CD4-positive, alpha-beta T cell treated with Interleukin-15 for 4 hours (primary cell): ENCODE data around the gene MDM1.

Experiments used
- DNase-seq: peaks from one replicate; pipeline ENCODE4 v3.0.0-alpha.2; 2020; ENCODE audit warnings: low spot score

MDM1 gene

DNA sequence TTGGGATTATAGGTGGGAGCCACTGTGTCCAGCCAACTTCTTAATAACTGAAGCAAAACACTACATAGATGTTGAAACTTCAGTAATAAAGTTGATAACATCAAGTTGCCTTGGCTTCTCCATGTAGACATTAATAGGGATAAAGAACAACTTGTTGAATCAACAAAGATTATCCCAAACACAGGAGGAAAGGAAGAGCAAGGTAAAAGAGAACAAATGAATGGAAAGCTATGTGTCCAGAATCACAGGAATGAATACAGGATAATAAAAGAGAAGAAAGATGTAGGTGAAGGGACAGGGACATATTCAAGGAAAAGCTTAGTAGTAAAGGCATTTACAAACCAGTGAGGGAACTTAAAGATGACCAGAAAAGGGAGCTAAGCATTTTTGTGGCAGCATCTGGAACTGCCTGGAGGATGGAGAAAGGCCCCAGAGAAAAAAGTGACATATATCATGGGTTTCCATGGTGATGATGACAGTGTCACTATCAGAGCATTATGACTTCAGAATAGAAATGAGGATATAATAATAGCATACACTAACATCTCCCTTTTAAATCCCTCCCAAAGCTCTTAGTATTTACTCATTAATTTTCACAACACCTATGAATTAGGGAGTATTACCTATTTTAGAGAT lies 24.0 kb upstream of the MDM1 start:
- no peak for DNase-seq

DNA sequence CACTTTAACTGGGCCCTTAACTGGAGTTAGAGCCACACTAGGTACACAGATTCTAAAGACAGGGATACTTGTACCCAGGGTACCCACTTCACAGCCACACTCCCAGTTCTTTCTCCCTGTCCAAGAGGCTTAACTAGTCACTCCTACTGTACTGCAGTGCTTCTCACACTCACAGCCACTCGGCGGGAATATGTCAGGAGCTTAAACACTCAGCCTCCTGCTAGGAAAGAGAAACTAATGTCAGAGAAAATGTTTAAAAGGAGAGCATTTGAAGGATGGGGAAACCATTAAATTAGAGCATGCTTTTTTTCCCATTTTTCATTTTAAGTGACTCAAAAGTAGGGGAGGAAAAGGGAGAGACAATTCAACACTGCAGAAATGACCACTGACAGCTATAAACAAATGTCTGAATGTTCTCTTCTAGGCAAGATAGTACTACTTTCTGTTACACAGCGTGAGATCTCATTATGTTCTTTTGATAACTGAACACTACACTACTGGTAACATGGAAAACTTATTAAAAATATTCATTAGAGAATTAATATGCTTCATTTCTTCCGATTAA lies 22.9 kb upstream of the MDM1 start:
- no peak for DNase-seq

DNA sequence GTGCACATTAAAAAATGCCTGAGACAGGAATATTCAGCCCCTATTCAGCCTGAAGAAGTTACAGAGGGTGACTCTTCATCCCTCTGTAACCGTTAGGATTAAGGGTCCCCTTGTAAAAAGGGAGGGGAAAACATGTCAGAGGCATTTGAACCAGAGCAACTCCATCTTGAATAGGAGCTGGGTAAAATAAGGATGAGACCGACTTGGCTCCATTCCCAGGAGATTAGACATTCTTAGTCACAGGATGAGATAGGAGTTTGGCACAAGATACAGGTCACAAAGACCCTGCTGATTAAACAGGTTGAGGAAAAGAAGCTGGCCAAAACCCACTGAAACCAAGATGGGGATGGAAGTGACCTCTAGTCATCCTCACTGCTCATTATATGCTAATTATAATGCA lies 19.9 kb upstream of the MDM1 start:
- DNase-seq = no peak

DNA sequence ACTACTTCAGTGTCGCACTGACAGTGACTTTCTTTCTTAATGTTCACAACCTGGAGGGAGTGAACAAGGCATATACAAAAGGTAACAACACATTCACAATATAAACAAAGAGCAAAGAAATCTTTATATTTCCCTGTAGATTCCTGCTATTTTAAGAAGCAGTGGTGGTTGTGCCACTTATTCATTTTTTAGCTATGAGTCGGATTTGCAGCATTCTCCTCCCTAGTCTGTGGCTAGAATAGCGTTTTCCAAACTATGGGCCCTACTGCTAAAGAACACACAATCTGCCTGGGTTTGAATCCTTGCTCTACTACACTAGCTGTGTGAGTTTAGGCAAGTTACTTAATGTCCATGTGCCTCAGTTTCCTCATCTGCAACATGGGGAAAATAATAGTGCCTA lies 18.6 kb upstream of the MDM1 start:
- no peak for DNase-seq

DNA sequence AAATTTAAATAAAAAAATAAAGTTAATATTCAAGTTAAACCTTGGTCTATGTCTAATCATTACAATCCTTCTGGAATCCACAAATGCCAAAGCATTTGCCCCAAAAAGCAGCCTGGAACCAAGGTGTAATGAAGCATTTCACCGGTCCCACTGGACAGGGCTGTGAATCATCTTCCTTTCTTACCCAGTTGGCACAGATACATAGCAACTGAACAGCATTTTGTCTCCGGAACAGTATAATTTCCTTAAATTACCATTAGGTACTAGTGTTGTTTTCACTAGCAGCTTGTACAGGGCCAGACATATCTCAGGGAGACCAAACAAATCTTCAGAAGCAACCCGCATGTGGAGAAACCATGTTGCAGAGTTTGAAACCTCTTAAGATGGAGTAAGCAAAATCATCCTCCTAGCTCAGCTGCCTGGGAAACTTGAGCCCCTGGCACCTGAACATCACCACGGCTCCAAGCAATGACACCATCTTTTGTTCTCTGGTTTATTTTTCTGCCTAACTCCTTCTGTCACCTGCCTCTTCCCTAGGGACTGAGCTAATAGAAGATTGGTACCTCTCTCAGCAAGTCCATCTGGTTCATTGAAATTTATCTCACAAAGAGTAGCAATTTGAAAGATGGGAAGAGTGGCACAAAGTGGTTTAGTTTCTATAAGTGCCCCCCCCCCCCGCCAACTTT lies 17.9 kb upstream of the MDM1 start:
- no peak for DNase-seq

DNA sequence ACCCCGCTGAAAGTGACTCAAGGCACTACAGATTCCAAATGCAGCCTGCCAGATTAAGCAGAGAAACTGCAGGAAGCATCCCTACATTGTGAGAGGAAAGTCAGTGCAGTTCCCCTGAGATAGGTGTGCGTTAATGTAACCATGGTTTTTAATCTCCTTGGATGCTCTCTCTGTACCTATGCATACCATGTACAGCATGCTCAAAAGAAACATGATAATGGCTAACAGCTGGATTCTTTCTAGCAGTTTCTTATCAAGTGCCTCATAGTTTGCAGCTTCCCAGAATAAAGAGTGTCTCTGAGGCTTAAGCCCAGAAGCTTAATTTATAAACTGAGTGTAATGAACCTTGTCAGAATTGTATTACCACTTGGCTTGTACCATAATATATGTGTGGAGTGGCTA lies 17.1 kb upstream of the MDM1 start:
- no peak for DNase-seq

DNA sequence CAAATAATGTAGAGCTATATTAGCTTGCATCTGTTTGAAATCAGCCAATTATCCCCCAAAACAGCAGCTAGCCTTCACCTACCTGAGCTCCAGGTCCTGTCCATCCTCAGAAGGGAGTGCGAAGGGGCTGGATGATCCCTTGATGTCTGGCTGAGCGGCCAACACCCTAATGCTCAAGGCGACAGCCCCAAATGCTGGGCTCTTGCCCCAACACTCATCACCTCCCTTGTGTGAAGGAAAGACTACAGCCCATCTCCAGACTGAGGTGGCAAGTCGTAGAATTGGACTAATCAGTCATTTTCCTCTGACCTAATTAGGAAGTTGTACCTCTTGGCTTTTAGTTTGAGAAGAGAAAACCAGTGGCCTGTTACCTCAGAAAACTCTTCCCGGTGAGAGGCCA lies 16.3 kb upstream of the MDM1 start:
- DNase-seq = no peak

DNA sequence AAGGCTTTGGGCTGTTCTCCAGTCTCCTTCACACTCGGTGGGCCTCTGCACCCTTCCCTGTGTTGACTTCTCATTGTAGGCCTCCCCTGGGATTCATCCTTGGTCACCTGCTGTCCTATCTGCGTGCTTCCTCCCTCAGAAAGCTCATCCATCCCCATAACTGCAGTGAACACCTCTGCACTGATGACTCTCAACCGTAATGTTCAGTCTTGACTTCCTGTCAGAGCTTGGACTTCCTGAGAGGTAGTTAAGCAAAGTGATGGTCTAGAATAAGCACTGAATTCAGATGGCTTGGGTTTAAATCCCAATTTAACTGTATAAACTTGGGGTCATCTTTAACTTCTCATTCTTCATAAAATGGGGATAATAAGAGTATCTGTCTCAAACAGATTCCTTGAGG lies 13.6 kb upstream of the MDM1 start:
- no peak for DNase-seq

DNA sequence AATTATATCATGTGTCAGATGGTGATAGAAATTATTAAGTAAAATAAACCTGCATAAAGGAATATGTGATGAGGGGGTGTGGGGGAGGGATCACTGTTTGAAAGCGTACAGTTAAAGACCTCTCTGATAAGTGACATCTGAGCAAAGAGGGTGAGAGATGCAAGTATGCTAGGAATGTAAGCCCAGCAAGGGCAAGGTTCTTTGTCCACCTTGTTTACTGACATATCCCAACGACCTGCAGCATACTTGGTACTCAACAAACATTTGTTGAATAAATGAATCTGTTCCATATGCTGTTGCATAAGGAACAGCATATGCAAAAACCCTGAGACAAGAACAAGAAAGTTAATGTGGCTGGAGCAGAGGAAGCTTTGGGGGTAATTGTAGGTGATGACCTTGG lies 12.0 kb upstream of the MDM1 start:
- DNase-seq = no peak

DNA sequence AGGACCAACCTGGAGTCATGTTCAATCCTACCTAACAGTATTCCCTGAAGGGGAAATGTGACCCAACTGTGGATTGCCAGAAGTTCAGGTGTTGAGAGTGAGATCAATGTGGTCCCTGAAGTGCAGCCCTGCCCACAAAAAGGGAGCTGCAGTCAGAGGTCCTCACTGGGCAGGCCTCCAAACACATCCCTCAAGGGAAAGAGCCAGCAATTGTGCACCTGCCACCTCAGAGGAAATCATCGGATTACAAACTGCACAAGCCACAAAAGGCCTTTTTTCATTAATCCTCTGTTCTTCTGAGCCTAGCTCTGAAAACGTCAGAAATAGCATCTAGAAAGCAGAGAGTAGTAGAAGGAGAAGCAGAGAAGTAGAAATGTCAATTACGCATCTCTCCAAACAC lies 10.8 kb upstream of the MDM1 start:
- DNase-seq = no peak

DNA sequence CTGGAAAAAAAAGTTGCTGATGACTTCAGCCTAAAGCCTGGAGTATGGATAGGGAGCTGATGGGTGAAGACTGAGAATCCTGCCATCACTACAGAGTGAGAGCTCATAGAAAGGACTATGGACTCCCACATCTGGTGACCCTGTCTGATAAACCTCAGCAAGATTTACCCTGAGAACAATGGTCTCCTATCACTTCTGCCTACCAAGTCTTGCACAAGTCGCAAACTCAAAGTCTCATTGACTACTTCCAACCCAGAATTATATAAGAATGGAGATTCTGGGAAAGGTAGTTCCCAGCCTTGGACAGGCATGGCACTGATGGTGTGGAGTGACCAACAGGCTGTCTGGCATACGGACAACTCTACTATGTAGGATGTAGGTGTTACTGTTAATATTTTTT lies 9.7 kb upstream of the MDM1 start:
- no peak for DNase-seq

DNA sequence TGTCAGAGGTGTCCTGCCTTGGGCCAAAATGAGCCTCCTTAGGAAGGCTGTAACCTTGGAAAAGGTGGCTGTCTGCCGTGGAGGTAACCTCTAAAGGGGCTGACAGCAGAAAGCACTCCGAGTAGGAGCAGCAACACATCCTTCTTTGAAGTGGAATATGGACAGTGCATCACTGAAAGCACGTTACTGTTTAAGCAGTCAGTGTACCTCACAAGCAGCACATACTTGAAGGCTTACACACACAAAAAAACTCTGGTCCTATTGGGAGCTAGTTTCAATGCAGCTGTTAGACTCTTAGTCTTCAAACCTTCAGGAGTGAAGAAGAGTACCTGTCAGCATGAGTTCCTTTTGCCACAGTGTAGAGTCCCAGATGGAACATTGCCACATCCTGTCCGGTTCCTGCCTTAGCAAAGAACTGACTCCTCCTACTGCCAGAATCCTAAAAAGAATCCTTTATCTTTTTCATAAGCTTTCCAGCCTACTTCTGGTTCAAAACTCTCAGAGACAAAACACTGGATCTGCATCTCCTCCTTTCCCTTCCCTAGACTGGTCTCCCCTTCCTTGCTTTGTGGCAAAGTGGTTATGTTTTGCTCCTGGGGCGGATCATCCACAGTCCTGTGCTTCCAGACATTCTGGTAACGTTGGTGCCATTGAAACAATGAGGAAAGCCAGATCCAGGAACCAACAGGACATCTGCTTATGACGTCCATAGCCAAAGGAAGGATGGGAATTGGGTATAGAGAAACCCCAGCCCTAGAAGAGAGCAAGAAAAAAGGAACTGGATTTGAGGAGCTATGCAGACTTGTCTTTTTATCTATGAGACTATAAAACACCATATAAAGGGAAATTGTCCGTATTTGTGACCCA lies 8.5 kb upstream of the MDM1 start:
- DNase-seq = no peak

DNA sequence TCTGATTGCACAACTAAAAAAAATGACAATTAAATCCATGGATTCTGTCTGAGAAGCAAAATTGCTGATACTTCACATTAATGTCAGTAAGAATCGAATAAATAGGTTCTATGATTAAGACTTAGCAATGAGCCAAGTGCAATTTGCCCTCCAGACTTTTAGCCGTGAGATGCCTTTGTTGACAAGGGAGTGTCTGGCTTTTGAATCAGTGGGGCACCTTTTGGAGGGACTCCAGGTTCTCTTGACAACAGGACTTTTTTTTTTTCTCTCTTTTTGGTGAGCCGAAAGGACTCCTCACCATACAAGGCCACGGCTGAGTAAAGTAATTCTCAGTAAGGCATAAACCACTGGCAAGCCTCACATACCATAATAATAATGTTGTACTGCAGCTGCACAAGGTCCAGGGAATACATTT lies 4.7 kb upstream of the MDM1 start:
- no peak for DNase-seq

DNA sequence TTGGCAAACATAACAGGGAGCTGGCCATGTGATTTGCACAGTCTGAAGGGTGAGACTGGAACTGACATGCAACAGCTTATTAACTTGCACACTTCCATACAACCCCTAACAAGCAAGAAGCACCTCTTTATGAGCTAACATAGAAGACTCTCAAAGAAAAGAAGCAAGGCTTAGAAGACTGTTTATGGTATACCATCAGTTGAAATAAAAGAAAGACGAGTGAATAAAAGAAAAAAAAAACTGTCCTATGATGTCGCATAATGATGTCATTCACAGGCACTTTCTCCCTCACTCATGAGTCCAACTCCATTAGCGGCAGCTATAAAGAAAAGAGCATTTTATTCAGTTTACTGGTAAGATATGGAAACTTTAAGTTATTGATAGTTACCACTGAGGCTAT lies 3.3 kb upstream of the MDM1 start:
- no peak for DNase-seq

DNA sequence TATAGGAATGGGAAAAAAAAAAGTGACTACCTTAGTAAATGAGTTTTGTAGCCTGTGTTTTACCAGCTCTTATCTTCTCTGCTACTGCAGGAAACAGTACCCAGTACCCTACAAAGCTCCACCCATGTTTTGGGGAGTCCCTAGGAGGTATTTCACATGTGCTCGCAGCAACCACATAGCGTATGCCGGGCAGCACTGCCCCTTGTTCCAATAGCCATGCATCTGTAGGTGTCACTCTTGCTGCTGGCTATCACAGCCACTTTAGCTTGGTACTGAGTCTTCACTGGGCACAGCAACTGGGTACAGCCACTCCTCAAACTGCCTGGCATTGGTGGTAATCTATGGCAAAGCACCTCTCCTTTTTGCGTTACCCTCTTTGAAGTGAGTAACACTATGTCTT lies 2.0 kb upstream of the MDM1 start:
- peak; percentile 35 for DNase-seq

DNA sequence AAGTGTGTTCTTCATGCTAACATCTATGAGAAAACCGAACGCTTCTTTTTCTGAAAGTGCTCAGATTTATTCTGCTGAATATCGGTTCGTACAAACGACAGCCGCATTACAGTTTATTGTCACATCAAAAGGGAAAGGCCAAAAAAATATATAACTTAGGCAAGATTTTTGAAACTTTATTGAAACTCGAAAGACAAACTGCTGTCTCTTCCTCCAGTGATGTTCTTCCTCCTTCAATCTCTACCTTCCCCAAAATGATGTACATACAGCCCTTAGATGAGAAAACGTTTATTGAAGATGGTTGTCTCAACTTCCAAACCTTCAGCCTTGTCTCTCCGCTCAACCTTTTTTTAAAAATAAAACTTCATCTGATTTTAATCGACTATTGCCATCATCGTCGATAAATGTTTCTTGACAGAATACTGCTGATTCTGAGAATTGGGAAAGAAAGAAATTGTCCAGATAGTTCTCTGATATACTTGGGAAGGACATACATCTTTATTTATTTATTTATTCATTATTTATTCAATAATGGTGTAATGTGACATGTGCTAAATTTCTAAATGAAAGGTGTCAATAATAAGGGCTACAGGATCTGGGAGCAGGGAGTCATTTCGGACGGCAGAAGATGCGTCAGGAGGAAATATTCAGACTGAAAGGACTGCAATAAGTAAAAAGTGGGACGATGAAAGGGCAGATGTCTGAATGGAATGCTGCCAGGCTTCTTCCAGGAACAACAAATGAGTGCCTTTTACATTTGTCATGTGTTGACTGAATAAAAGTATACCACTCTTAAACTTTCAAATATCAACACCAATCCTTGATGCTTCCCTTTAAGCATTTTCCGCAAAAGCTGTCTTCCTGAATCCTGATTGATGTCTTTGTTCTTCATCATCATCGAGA lies 817 bp upstream of the MDM1 start:
- DNase-seq = no peak

DNA sequence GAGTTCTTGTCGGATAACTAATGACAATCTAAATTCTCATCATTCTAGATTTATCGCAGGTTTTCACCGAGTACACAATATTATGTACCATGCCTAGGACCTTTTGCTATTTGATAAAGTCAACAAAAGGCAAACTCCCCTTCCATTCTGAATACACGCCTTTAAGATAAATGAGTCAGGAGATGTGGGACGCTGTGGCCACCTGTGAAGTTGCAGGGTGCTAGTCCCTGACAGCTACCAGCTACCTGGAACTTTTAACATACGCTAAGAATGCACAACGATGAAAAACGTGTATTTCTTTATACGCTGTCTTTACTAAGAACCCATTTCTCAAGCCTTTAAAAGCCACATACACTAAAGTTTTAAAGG lies 678 bp downstream of the MDM1 start:
- DNase-seq = peak; percentile 15

DNA sequence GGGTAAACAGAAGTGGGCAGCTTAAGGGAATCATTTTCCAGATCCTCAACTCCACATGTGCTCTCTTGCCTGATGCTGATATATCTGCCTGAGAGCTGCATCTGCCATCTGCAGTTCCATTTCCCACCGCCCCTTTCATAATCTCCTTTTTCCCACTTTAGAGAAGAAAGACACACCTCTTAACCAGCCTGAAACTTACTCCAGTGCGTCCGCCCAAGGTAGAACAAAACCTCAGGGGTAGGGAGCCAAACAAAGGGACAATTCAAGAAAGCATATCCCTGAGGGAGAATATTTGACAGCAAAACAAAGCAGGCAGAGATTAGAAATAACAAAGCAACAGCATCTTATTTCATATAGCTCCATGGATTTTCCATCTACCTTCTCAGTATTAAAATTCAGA lies 4.3 kb downstream of the MDM1 start:
- DNase-seq = no peak

DNA sequence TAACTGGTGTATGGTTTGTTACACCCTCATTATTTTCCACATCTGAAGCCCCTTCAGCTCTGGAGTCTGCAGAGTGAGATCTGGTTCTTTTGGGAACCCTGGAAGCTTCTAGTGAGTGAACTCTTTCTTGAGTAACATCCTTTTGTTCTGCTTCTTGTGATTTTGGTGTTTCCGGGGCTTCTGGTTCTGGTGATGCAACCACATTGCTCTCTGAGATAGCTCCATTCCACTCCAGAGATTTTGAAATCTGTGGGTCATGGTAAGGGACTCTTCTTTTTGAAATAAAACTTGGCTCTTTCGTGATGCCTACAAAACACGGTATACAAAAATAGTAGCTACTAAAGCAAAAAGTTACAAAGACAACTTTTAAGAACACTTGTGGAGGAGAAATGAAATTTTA lies 5.4 kb downstream of the MDM1 start:
- no peak for DNase-seq

DNA sequence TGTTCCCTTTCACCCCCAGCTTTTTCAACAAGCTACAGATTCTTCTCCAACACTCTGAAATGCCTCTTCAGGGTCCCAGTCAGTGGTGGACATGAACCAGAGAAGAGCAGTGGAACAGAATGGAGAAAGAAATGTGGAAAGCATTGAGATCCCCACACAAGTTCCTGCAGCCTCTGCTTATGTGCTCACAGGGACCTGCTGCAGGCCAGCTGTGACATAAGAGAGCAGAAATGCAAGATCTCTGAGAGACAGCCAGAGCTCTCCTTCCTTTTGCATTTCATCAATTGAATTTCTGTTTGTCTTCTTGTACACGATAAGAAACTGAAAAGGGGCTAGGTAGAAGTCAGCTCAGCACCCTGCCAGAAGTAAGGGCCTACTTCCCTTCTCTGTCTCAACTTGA lies 6.2 kb downstream of the MDM1 start:
- DNase-seq = no peak

DNA sequence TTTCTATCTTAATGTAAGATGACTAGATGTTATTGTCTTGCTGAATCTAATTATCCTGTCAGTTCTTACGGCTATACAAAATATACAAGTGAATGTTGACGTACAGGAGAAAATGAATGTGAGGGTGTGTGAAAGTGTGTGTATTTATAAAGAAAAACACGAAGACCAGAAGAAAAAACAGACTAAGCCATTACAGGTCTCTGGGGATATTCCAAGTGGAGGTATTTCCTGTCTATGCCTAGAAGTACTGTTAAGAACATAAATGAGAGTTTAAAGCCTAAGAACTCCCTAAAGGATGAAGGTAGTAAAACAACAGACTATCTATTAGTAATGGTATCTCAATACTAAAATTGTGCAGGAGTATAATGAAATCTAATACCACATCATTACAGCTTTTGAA lies 7.6 kb downstream of the MDM1 start:
- DNase-seq = no peak

DNA sequence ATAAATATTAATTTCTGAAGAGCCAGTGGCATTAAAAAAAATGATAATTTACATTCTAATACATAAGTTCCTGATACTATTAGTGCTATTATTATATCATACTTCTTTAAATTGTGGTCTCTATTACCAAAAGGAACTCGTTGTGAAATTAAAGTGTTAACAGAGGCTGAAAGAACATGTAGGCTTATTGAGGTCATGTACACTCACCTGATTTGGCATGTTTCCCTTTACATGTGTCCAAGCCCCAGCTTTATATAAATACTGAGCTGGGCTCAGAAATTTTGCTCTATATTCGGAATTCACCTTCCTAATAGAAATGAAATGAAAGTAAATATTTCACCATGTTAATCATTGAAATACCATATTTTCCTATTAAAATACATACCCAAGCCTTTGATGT lies 11.0 kb downstream of the MDM1 start:
- no peak for DNase-seq
